Adrenal gland (tissue), 12 donors: ENCODE data around the gene MLANA. TPM values are rescaled to one million over a fixed set of nuclear protein-coding genes. Genes with fewer than 3 reads are reported as not detected.

Experiments
- DNase-seq, 7 donors: peaks; one replicate each; pipeline ENCODE4 v3.0.0-alpha.2; 2019 to 2020
- H3K27ac ChIP-seq, 5 donors: fragments of 200-600 bp; sonication (generic) in 4 of 5; 1 replicate in 3 of 5; 2 replicates in 2 of 5; pipeline versions ENCODE4 v1.5.1 to v1.8.0; 2016 to 2020; ENCODE audit warnings: mild to moderate bottlenecking in 1 of 5
- H3K27me3 ChIP-seq: fragments of 200-600 bp; 2 replicates; pipeline ENCODE4 v1.8.0; 2021
- H3K36me3 ChIP-seq, 2 donors: fragments of 200-600 bp; replicated peaks in 1 of 2; 1 replicate in 1 of 2; 2 replicates in 1 of 2; pipeline versions ENCODE4 v1.5.1 to v1.8.0; 2018 to 2022
- H3K4me1 ChIP-seq, 2 donors: fragments of 200-600 bp; replicated peaks in 1 of 2; 1 replicate in 1 of 2; 2 replicates in 1 of 2; pipeline versions ENCODE4 v1.5.1 to v1.8.0; 2018 to 2021
- H3K4me3 ChIP-seq, 4 donors: fragments of 200-600 bp; sonication (generic) in 3 of 4; one replicate each; pipeline ENCODE4 v1.5.1; 2016 to 2018
- H3K9me3 ChIP-seq, 3 donors: fragments of 200-600 bp; sonication (generic) in 1 of 3; replicated peaks in 1 of 3; 1 replicate in 2 of 3; 2 replicates in 1 of 3; pipeline versions ENCODE4 v1.5.1 to v1.8.0; 2016 to 2021
- POLR2A ChIP-seq, 2 donors: fragments of 450-650 bp; IDR thresholded peaks; one replicate each; pipeline ENCODE4 v1.6.1; 2017; ENCODE audit warnings: antibody characterized with exemption in 2 of 2, mild to moderate bottlenecking in 2 of 2, moderate library complexity in 1 of 2
- whole genome bisulfite sequencing, 4 donors: extraction: QIAGEN DNeasy Blood & Tissue Kit in 2 of 4; methylation state at CpG; one replicate each; pipeline versions ENCODE4 v1.1.5 to v1.1.7; 2013 to 2017; 5-methylcytosine and 5-hydroxymethylcytosine counted together
- intact Hi-C, 2 donors: fragments of 100-400 bp; cut with DNase I; formaldehyde crosslinking; loops; one replicate each; pipeline versions ENCODE4 v1.14.1 to v1.15.0; 2022 to 2023
- polyA plus RNA-seq, 3 donors: library from polyadenylated mRNA; stranded (reverse); fragments of 200-250 nt in 2 of 3; fragments of 350-450 nt in 1 of 3; fragmentation: Illumina TruSeq in 1 of 3; extraction: RNeasy Lipid Tissue Mini Kit (QIAGEN cat#74804) in 1 of 3; gene quantifications; one replicate each; pipeline ENCODE4 v1.2.3, GENCODE V29; 2013 to 2014
- total RNA-seq, 9 donors: library from RNA; depleted of rRNA in 4 of 9; stranded (reverse); fragments of >200 nt in 4 of 9; fragments of 120-200 nt in 1 of 9; fragmentation: NEBNext Ultra II Directional in 1 of 9; extraction: Animal tissue kit (Norgen Biotek cat#: 25700) in 1 of 9; gene quantifications; one replicate each; pipeline versions ENCODE4 v1.1.0 to v1.2.4, GENCODE V29; 2013 to 2023
- TF ChIP-seq, protein P1 (sequence below), 6 experiments: fragments of 450-650 bp in 4 of 6; fragments of 200-600 bp in 2 of 6; sonication (generic) in 1 of 6; IDR thresholded peaks; 1 replicate in 5 of 6; 2 replicates in 1 of 6; pipeline versions ENCODE4 v1.5.1 to v1.8.0; 2016 to 2021; ENCODE audit warnings: antibody characterized with exemption in 6 of 6, mild to moderate bottlenecking in 2 of 6, moderate library complexity in 1 of 6
- donor health status: healthy with polysubstance abuse.
- donor health status: Bipolar disorder and iron deficiency.
- donor health status: DM: yes; HTN: yes; CAD: no.
- donor health status: DM: no; HTN: no; CAD: no.
- donor health status: DM: no; HTN: no; CAD: no.
- donor health status: DM: yes; HTN: yes; CAD: no.

MLANA gene
- total and polyA plus RNA-seq, 12 donors = not detected

DNA sequence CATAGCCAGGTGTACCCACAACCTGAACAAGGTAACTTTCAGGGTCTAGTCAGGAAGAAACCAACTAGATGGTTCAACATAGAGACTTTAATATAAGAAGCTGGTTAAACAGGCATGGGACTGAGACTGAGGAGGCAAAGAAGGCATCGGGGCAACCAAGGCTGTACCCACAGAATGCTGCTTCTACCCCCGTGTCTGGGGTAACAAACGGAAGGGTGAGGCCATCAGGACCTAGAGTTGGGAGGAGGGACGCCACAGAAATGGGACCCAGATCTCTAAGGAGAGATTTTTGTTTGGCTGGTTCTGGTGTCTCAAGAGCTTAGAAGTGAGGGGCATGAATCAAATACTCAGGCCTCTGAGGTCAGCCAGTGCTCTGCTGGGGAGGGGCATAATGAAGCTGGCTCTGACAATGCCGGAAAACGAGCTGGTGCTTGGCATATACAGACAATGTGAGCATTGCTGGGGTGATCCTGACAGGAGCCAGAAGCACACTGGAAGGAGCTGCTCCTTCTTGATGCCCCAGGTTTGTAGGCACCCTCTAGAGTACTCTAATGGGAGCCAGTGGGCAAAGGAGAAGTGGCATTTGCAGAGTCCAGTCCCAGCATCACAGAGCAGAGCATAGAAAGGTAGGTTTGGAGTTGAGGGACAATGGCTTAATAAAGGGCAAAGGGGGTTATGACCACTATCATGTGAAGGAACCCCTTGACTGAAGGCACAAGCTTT is 3.7 kb downstream of the MLANA start:
- TF ChIP-seq, protein P1, sequence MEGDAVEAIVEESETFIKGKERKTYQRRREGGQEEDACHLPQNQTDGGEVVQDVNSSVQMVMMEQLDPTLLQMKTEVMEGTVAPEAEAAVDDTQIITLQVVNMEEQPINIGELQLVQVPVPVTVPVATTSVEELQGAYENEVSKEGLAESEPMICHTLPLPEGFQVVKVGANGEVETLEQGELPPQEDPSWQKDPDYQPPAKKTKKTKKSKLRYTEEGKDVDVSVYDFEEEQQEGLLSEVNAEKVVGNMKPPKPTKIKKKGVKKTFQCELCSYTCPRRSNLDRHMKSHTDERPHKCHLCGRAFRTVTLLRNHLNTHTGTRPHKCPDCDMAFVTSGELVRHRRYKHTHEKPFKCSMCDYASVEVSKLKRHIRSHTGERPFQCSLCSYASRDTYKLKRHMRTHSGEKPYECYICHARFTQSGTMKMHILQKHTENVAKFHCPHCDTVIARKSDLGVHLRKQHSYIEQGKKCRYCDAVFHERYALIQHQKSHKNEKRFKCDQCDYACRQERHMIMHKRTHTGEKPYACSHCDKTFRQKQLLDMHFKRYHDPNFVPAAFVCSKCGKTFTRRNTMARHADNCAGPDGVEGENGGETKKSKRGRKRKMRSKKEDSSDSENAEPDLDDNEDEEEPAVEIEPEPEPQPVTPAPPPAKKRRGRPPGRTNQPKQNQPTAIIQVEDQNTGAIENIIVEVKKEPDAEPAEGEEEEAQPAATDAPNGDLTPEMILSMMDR (IDR thresholded peaks at IDR 0.05) = no peak
- TF ChIP-seq POLR2A (IDR thresholded peaks at IDR 0.05) = no peak
- Histone ChIP-seq H3K27me3 (no peaks in the 10 kb centered on the region), H3K4me3 (no peak overlapping the region), H3K36me3 (no peaks in the 10 kb centered on the region), H3K27ac (no peak overlapping the region), H3K9me3 (no peaks in the 10 kb centered on the region), H3K4me1 (no peaks in the 10 kb centered on the region)
- 86 to 99% (median 93%) methylated on average over 6 of the region's 6 CpGs for WGBS, 4 donors
- intact Hi-C loops = loop anchor here in 1 of 2 donors (10.0 kb wide), 1 partner anchor 150 kb away; no protein-coding TSS in a partner anchor
- no peak for DNase-seq

DNA sequence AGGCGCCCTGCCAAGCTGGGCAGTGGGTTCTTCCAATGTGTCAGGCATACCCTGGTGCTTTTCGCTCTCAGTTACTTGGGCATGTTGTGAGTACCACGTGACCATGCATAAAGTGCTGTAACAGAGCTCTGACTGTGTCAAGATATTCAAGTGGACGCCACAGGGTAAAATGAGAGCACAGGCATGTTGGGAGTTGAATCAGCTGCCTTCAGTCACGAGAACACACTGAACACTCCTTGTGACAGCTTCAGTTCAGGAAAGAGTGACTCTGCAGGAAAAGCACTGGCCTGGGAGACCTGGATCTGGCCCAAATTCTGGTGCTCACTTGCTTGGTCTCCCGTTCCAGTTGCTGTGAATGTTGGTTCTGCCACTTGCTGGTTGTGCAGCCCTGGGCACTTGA is 5.1 kb downstream of the MLANA start:
- Histone ChIP-seq H3K36me3 (no peaks in the 10 kb centered on the region), H3K27me3 (no peaks in the 10 kb centered on the region), H3K4me3 (no peak overlapping the region), H3K4me1 (no peaks in the 10 kb centered on the region), H3K9me3 (no peaks in the 10 kb centered on the region), H3K27ac (no peak overlapping the region)
- WGBS, 4 donors = 80 to 95% (median 89%) methylated on average over 3 to 6 of the region's 6 CpGs
- DNase-seq = no peak
- intact Hi-C loops = loop anchor here in 1 of 2 donors (10.0 kb wide), 1 partner anchor 149 kb away; no protein-coding TSS in a partner anchor
- TF ChIP-seq, protein P1 (IDR thresholded peaks at IDR 0.05) = no peak

DNA sequence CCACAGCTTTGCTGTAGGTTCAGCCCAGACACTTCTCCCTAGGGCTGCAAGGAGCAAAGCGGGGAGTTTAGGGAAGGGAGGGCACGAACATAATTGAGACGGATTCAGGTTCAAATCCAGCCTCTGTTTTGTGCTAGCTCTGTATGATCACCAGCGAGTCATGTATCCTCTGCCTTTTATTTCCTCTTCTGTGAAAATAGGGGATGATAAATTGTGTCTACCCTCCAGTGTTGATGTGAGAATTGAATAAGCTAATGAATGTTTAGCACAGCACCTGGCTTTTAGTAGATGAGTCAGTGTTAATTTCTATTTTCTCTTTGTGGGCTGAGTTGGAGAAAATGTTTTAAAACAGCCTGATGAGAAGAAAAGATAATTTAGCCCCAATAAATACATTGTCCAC is 6.2 kb downstream of the MLANA start:
- Histone ChIP-seq H3K27me3 (no peaks in the 10 kb centered on the region), H3K36me3 (no peaks in the 10 kb centered on the region), H3K27ac (no peak overlapping the region), H3K4me3 (no peak overlapping the region), H3K9me3 (no peaks in the 10 kb centered on the region), H3K4me1 (no peaks in the 10 kb centered on the region)
- 95 to 99% (median 97%) methylated on average over 4 of the region's 4 CpGs for WGBS, 4 donors
- intact Hi-C loops = loop anchor here in 1 of 2 donors (10.0 kb wide), 1 partner anchor 148 kb away; no protein-coding TSS in a partner anchor
- no peak for DNase-seq
- no peak for TF ChIP-seq POLR2A (IDR thresholded peaks at IDR 0.05)
- TF ChIP-seq, protein P1 (IDR thresholded peaks at IDR 0.05) = no peak

DNA sequence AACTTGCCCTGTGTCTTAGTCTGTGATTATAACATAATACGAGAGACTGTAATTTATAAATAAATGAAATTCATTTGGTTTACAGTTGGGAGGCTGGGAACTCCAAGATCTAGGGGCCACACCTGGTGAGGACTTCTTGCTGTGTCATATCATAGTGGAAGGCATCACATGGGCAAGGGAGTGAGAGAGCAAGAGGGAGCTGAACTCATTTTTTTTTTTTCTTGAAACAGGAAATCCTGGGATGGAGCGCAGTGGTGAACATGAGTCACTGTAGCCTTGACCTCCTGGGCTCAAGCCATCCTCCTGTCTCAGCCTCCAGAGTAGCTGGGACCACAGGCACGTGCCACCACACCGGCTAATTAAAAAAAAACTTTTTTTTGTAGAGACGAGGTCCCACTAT is 7.2 kb downstream of the MLANA start:
- H3K27ac ChIP-seq = no peak overlapping the region
- no peaks in the 10 kb centered on the region for H3K4me1 ChIP-seq
- DNase-seq = no peak
- intact Hi-C loops = loop anchor here in 1 of 2 donors (10.0 kb wide), 1 partner anchor 147 kb away; no protein-coding TSS in a partner anchor
- H3K4me3 ChIP-seq = no peak overlapping the region
- H3K9me3 ChIP-seq = no peaks in the 10 kb centered on the region
- no peaks in the 10 kb centered on the region for H3K27me3 ChIP-seq
- H3K36me3 ChIP-seq = no peaks in the 10 kb centered on the region
- TF ChIP-seq, protein P1 (IDR thresholded peaks at IDR 0.05) = no peak
- no peak for TF ChIP-seq POLR2A (IDR thresholded peaks at IDR 0.05)
- WGBS, 4 donors = 59 to 88% (median 81%) methylated on average over 4 to 5 of the region's 5 CpGs
